SH-SY5Y (cell line): ENCODE measurements around the gene RTP3.

Experiments
- GATA2 ChIP-seq: IDR thresholded peaks from 2 replicates; pipeline ENCODE4 v1.6.1; 2011; ENCODE audit warnings: mild to moderate bottlenecking, low read depth, low read length
- GATA3 ChIP-seq: IDR thresholded peaks from 2 replicates; pipeline ENCODE4 v1.6.1; 2011; ENCODE audit warnings: low read depth, mild to moderate bottlenecking, low read length, moderate library complexity

RTP3 gene

GRCh38 chr3:46539443-46540005 is 41.7 kb downstream of the RTP3 start:
- no peak for TF ChIP-seq GATA3
- no peak for TF ChIP-seq GATA2

- TF ChIP-seq GATA3 (no peak), GATA2 (no peak)
Measured at GRCh38 chr3:46540550-46540949, 42.8 kb downstream of the RTP3 start.

GRCh38 chr3:46541835-46542234 is 44.1 kb downstream of the RTP3 start:
- TF ChIP-seq GATA2 = no peak

GRCh38 chr3:46542344-46542743 is 44.6 kb downstream of the RTP3 start:
- no peak for TF ChIP-seq GATA2
- TF ChIP-seq GATA3 = no peak

GRCh38 chr3:46542801-46543201 is 45.0 kb downstream of the RTP3 start:
- TF ChIP-seq GATA3 = no peak
- no peak for TF ChIP-seq GATA2

GRCh38 chr3:46544771-46545503 is 47.2 kb downstream of the RTP3 start:
- no peak for TF ChIP-seq GATA3
- TF ChIP-seq GATA2 = no peak

GRCh38 chr3:46545818-46546630 is 48.2 kb downstream of the RTP3 start:
- TF ChIP-seq GATA2 (no peak), GATA3 (no peak)

GRCh38 chr3:46546896-46547440 is 49.2 kb downstream of the RTP3 start:
- TF ChIP-seq GATA2 (no peak), GATA3 (no peak)

GRCh38 chr3:46549408-46549904 is 51.7 kb downstream of the RTP3 start:
- TF ChIP-seq GATA2 (no peak), GATA3 (no peak)

GRCh38 chr3:46549989-46550388 is 52.2 kb downstream of the RTP3 start:
- TF ChIP-seq GATA3 (no peak), GATA2 (no peak)
